Fibroblast of skin of back (primary cell): ENCODE measurements around the gene HDAC9.

Source experiments
- DNase-seq: peaks from one replicate; pipeline ENCODE4 v3.0.0-alpha.2; 2013

HDAC9 gene

GRCh38 chr7:18526368-18526878 lies 30.9 kb downstream of the HDAC9 start:
- no peak for DNase-seq

DNA sequence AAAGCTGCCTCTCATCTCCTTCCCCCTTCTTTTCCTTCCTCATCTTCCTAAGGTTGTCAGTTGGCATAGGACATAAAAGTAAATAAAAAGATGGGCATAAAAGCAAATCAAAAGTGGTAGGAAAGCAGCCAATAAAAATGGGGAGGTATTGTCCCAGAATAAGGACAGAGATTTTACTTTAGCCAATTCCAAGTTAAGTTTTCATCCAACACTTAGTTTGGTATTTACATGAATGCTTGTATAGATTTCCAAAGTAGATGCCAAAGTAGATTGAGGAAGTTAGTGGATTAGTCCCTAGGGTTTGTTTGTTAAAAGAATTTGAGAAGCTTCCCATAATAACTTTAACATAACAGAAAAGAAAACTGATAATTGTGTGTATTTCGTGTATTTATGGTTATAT lies 33.7 kb downstream of the HDAC9 start:
- no peak for DNase-seq

GRCh38 chr7:18530224-18531179 lies 35.0 kb downstream of the HDAC9 start:
- DNase-seq = no peak

- DNase-seq = no peak
Observed at GRCh38 chr7:18531539-18531938, 36.0 kb downstream of the HDAC9 start.

- no peak for DNase-seq
Observed at GRCh38 chr7:18532813-18533212, 37.3 kb downstream of the HDAC9 start.

DNA sequence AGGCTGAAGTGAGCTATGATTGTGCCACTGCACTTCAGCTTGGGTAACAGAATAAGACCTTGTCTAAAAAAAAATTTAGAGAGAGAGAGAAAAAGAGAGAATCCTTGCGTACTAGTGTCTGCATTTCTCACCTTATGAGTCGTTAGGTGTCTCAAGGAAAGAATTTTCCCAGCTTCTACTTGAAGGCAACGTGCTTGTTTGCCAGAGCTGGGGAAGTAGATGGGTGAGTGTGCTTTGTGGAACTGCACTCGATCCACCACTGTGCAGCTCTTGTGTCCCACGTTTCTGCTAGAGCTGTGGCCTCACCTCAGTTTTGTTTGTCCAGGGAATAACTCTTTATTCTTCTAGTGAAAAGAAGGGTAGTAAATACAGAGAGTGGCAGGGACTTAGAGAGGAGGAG lies 38.9 kb downstream of the HDAC9 start:
- DNase-seq = no peak

GRCh38 chr7:18535810-18536415 lies 40.4 kb downstream of the HDAC9 start:
- DNase-seq = peak; percentile 3

DNA sequence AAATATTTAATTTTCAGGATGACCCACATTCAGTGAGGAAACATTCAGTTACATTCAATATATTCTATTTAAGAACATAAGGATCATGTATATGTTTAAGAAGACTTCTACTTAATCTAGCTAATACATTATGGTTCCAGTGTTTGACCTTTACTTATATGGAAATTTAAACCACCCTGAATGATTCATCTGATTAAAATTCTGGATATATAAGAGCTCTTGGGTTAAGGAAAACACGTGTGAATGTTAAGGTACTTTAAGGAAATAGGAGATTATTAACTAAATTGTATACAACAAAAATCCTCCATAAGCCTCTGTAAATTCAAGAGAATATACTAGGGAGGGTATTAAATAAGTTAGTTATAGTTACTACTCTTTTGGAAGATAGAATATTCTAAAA lies 40.9 kb downstream of the HDAC9 start:
- peak; percentile 34 for DNase-seq

GRCh38 chr7:18538554-18539250 lies 43.2 kb downstream of the HDAC9 start:
- DNase-seq = no peak

GRCh38 chr7:18540396-18540795 lies 44.8 kb downstream of the HDAC9 start:
- DNase-seq = no peak

DNA sequence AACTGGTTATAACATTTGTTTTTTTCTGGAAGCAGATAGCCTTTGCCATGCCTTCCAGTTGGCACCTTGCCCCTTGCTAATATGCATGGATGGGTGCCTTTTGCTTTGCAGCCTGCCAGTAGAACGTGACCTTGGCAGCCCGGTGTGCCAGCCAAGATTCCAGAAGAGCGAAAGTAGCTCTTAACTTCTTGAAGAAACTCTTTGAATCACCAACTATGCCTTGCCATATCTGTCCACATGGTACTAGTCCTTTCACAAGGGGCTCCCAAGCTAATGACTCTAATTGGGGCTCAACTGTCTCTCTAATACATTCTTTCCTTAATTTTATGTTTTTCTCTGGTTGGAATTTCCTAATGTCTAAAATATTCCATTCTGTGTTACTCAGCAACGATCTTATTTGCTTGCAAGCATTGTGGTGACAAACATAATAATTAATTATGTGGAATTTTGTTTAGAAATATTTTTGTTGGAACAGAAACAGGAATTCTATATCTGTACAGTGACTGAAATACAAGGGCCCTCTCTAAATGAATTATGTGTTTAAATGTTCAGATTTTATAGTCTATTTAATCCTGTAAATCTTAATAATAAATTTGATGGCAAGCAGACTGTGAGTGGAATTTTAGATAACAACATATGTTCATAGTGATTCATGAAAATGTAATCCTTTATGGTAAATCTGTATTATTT lies 45.8 kb downstream of the HDAC9 start:
- DNase-seq = peak; percentile 67

DNA sequence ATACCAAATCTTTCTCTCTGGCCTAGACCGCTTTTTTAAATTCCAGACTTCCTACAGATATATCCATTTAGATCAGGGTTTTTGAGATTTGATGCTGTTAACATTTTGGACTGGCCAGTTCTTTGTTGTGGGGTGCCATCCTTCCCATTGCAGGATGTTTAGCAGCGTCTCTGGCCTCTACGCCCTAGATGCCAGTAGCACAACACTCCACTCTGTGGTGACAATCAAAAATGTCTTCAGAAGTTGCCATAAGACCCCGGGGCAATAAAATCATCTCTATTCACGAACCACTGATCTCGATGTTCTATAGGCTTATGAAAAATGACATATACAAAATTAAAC lies 46.3 kb downstream of the HDAC9 start:
- DNase-seq = no peak

- no peak for DNase-seq
Observed at GRCh38 chr7:18546576-18546975, 51.0 kb downstream of the HDAC9 start.

DNA sequence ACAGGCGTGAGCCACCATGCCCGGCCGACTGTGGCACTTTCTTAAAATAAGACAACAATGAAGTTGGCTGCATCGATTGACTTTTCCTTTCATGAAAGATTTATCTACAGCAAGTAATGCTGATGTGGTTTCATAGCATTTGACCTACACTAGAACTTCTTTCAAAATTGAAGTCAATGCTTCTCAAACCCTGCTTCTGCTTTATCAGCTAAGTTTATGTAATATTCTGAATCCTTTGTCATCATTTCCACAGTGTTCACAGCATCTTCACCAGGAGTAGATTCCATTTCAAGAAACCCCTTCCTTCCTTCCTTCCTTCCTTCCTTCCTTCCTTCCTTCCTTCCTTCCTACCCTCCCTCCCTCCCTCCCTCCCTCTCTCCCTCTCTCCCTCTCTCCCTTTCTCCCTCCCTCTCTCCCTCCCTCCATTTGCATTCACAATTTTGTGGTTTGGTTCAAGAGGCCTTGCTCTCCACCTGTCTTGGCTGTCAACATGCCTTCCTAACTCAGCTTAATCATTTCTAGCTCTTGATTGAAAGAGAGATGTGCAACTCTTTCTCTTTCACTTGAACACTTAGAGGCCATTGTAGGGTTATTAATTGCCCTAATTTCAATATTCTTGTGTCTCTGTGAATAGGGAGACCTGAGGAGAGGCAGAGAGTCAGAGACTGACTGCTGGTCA lies 52.1 kb downstream of the HDAC9 start:
- no peak for DNase-seq

- no peak for DNase-seq
Observed at GRCh38 chr7:18548534-18548933, 53.0 kb downstream of the HDAC9 start.

DNA sequence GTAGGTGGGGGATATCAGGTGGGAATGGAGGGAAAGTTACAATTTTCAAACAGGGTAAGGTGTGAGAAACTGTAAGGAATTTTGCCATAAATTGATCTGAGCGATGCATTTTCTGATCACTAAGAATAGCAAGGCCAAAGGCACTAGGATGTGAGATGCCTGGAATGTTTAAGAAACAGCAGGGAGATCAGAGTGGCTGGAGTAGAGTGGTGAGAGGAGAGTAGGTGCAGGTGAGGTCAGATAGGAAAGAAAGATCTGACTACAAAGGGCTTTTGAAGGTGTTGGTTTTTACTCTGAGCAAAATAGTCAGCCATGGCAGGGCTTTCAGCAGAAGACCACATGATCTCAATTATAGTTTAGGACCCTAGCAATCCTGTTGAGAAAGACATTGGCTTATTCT lies 55.0 kb downstream of the HDAC9 start:
- no peak for DNase-seq

GRCh38 chr7:18552316-18552916 lies 56.9 kb downstream of the HDAC9 start:
- no peak for DNase-seq

- no peak for DNase-seq
Observed at GRCh38 chr7:18552943-18553604, 57.5 kb downstream of the HDAC9 start.

GRCh38 chr7:18553605-18554003 lies 58.1 kb downstream of the HDAC9 start:
- DNase-seq = no peak

DNA sequence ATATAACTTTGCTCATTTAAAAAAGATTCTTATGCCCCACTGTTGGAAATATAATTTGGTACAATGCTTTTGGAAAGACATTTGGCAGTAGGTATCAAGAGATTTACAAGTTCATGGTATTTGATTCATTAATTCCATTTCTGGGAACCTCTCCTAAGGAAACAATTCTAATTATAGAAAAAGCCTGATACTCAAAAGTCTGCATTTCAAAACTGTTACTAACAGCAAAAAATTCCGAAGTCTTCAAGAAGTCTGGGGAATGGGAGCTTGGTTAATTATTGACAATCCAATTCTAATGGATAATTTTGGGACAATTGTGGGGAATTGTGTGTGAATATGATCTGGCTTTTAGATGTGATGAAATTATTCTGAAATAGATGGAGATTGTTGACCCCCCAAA lies 59.6 kb downstream of the HDAC9 start:
- DNase-seq = peak; percentile 75

GRCh38 chr7:18555968-18556367 lies 60.4 kb downstream of the HDAC9 start:
- DNase-seq = no peak
